Measurements from ENCODE around the gene ELFN2.

DNA sequence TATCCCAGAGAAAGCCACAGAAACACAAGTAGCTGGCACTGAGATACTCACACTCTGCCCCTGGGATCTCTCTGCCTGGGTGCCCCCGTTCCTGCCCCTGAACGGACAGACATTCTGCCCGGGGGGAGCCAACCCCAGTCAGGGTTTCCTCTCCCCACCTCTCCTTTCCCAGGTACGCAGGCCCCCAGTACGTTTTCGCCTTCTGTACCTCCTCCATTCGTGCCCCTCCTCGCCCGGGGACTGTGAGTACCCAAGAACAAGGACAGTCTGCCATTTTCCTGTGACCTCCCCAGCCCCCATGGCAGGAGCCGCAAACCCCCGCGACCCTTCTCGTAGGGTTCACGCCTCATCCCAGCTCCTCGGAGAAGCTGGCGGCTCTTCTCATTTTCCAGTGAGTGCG is 29.1 kb upstream of the ELFN2 start:
- TF ChIP-seq POLR2AphosphoS5 (IDR thresholded peaks at IDR 0.05), result no peak
- TF ChIP-seq, protein P1, sequence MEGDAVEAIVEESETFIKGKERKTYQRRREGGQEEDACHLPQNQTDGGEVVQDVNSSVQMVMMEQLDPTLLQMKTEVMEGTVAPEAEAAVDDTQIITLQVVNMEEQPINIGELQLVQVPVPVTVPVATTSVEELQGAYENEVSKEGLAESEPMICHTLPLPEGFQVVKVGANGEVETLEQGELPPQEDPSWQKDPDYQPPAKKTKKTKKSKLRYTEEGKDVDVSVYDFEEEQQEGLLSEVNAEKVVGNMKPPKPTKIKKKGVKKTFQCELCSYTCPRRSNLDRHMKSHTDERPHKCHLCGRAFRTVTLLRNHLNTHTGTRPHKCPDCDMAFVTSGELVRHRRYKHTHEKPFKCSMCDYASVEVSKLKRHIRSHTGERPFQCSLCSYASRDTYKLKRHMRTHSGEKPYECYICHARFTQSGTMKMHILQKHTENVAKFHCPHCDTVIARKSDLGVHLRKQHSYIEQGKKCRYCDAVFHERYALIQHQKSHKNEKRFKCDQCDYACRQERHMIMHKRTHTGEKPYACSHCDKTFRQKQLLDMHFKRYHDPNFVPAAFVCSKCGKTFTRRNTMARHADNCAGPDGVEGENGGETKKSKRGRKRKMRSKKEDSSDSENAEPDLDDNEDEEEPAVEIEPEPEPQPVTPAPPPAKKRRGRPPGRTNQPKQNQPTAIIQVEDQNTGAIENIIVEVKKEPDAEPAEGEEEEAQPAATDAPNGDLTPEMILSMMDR (IDR thresholded peaks at IDR 0.05), result no peak
- TF ChIP-seq POLR2A (IDR thresholded peaks at IDR 0.05), result no peak
